Endothelial cell (in vitro differentiated cells): ENCODE data around the gene B3GNT2. TPM values are rescaled to one million over a fixed set of nuclear protein-coding genes. Genes with fewer than 3 reads are reported as not detected.
A peak's percentile ranks its signal among the peaks of the same experiment; 100 is the strongest.

Experiments used
- DNase-seq: peaks from one replicate; pipeline ENCODE4 v3.0.0; 2021; ENCODE audit warnings: low spot score
- H3K27ac Mint-ChIP-seq: one replicate; pipeline ENCODE4 v1.8.0; 2021; ENCODE audit warnings: mixed read lengths, inconsistent platforms; ENCODE audit not compliant: unreplicated experiment
- H3K27me3 Mint-ChIP-seq: one replicate; pipeline ENCODE4 v1.8.0; 2021; ENCODE audit warnings: mild to moderate bottlenecking, moderate library complexity, mixed read lengths, inconsistent platforms; ENCODE audit not compliant: unreplicated experiment
- H3K36me3 Mint-ChIP-seq: one replicate; pipeline ENCODE4 v1.8.0; 2021; ENCODE audit warnings: mild to moderate bottlenecking, low read depth, mixed read lengths, inconsistent platforms; ENCODE audit not compliant: unreplicated experiment
- H3K4me1 Mint-ChIP-seq: one replicate; pipeline ENCODE4 v1.8.0; 2021; ENCODE audit warnings: mild to moderate bottlenecking, mixed read lengths, inconsistent platforms; ENCODE audit not compliant: unreplicated experiment
- H3K4me3 Mint-ChIP-seq: one replicate; pipeline ENCODE4 v1.8.0; 2021; ENCODE audit warnings: mild to moderate bottlenecking, mixed read lengths, inconsistent platforms; ENCODE audit not compliant: unreplicated experiment
- H3K9me3 Mint-ChIP-seq: one replicate; pipeline ENCODE4 v1.8.0; 2021; ENCODE audit warnings: mixed read lengths, inconsistent platforms; ENCODE audit not compliant: unreplicated experiment
- total RNA-seq: library from RNA; stranded (reverse); fragmentation: NEBNext Ultra II Directional; extraction: Animal tissue kit (Norgen Biotek cat#: 25700); gene quantifications from one replicate; pipeline ENCODE4 v1.2.1, GENCODE V29; 2021; ENCODE audit not compliant: unreplicated experiment
- TF ChIP-seq, protein P1 (sequence below): fragments of 200-600 bp; sonication (generic); IDR thresholded peaks from one replicate; pipeline ENCODE4 v1.5.0; 2021; ENCODE audit warnings: antibody characterized with exemption; ENCODE audit not compliant: unreplicated experiment

Gene B3GNT2
- total RNA-seq, 1 donor from 2014 or later = 53.1 TPM

DNA sequence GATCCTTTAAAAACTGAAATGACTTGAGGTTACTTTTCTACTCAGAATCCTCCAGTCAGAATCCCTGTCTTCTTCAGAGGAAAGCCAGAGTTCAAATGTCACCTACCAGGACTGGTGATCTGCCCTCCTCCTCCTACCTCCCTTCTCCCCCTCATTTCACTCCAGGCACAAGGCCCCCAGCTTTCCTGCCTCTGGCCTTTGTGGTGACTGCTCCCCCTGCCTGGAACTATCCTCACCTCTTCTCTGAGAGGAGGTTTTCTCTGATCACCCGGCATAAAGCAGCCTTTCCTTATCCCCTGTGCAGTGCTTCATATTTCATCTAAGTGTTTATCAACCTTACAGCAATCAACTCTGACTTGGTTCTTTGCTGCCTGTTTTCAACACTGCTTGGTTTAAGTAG, 6.8 kb downstream of the B3GNT2 start:
- peaks cover 5% of the 10 kb centered on the region for H3K27me3 Mint-ChIP-seq

DNA sequence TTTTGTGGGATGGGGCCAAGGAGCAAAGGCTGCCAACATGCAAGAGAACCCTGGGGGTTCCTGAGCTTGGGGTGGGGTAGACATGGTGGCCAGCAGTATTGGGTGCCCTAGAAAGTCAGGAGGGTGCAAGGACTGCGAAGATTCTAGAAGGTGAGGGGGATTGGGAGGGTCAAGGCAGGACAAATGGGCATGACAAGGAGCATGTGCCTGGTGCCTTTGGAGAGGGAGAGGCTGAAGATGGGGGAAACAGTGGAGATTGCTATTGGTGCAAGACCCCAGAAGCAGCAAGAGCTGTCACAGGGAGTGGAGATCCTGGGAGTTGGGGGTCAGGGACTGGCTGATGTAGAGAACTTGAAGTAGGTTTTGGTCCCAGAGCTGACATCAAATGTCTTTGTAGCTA, 7.5 kb downstream of the B3GNT2 start:
- H3K9me3 Mint-ChIP-seq = no peaks in the 10 kb centered on the region
- H3K4me3 Mint-ChIP-seq = peak overlapping the region; percentile 5
- H3K27ac Mint-ChIP-seq = no peak overlapping the region
- peaks cover 5% of the 10 kb centered on the region for H3K36me3 Mint-ChIP-seq
- no peak for DNase-seq
- peaks cover 5% of the 10 kb centered on the region for H3K27me3 Mint-ChIP-seq
- TF ChIP-seq, protein P1, sequence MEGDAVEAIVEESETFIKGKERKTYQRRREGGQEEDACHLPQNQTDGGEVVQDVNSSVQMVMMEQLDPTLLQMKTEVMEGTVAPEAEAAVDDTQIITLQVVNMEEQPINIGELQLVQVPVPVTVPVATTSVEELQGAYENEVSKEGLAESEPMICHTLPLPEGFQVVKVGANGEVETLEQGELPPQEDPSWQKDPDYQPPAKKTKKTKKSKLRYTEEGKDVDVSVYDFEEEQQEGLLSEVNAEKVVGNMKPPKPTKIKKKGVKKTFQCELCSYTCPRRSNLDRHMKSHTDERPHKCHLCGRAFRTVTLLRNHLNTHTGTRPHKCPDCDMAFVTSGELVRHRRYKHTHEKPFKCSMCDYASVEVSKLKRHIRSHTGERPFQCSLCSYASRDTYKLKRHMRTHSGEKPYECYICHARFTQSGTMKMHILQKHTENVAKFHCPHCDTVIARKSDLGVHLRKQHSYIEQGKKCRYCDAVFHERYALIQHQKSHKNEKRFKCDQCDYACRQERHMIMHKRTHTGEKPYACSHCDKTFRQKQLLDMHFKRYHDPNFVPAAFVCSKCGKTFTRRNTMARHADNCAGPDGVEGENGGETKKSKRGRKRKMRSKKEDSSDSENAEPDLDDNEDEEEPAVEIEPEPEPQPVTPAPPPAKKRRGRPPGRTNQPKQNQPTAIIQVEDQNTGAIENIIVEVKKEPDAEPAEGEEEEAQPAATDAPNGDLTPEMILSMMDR = no peak
- peaks cover 61% of the 10 kb centered on the region for H3K4me1 Mint-ChIP-seq

More for the DNA sequence above, 6.8 kb downstream of the B3GNT2 start:
- peaks cover 61% of the 10 kb centered on the region for H3K4me1 Mint-ChIP-seq
- H3K36me3 Mint-ChIP-seq = peaks cover 10% of the 10 kb centered on the region
- TF ChIP-seq, protein P1 = no peak
- no peaks in the 10 kb centered on the region for H3K9me3 Mint-ChIP-seq
- no peak for DNase-seq
- H3K27ac Mint-ChIP-seq = peak overlapping the region; percentile 31
- peak overlapping the region; percentile 5 for H3K4me3 Mint-ChIP-seq

DNA sequence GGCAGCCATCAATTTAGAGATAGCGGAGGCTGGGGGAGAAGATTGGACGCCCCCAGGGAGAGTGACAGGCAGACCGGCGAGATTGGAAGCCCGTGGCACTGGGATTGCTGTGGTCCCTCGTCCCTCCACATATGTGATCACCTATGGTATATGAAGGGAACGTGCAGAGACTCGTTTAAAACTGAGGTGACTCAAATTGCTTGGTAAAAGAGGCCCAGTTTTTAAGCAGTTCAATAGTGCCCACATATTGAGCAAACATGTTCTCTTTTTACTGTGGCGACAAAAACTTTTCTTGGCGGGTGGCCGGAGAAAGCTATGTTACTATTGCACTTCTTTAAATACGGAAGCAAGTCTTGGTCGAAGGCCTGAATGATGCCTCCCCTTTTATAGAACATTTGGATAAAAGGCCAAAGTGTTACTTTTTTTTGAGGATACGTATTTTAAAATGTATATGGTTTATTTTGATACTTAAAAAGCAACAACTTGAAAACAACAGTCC, 9.1 kb downstream of the B3GNT2 start:
- no peak for DNase-seq
- Mint-ChIP-seq H3K27me3 (peaks cover 4% of the 10 kb centered on the region), H3K36me3 (peaks cover 5% of the 10 kb centered on the region), H3K4me3 (no peak overlapping the region), H3K27ac (no peak overlapping the region), H3K9me3 (no peaks in the 10 kb centered on the region), H3K4me1 (peaks cover 59% of the 10 kb centered on the region)
- TF ChIP-seq, protein P1 = no peak

DNA sequence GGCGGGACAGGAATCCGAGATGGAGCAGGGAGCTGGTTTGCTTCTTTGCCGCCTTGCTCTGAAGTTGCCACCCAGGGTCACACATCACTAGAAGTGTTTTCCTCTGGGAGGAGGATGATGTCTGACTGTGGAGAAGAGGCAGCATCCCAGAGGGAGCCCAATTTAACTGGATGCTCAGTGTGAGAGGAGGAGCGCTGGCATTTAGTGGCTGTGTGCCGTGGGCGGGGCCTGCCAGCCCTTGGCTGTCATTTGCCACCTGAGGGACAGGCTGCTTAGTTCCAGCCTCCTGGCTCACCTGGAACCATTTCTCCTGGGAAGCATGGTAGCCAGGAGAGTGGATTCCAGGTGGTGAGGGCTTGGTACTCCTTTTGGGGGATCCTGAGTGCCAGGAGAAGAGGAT, 9.6 kb downstream of the B3GNT2 start:
- H3K9me3 Mint-ChIP-seq = no peaks in the 10 kb centered on the region
- peaks cover 57% of the 10 kb centered on the region for H3K4me1 Mint-ChIP-seq
- H3K36me3 Mint-ChIP-seq = peaks cover 5% of the 10 kb centered on the region
- TF ChIP-seq, protein P1 = no peak
- H3K27ac Mint-ChIP-seq = no peak overlapping the region
- peaks cover 4% of the 10 kb centered on the region for H3K27me3 Mint-ChIP-seq
- DNase-seq = no peak
- H3K4me3 Mint-ChIP-seq = no peak overlapping the region

DNA sequence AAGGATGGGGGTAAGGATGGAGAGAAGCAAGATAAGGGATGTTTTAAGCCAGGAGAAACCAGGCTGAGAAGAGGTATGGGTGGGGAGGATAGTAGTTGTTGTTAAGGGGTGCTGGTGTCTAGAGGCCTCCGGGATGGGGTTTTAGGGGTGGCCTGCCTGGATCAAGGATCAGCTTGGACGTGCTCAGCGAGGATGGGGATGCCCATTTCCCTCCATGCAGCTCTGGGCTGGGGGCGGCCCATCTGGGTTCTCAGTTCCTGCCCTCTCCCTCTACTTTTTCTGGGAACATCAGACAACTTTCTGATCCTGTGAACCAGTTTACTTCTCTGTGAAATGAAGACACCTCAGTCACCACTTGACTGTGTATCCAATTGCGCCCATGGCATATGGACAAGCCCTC, 10.1 kb downstream of the B3GNT2 start:
- TF ChIP-seq, protein P1 = no peak
- Mint-ChIP-seq H3K27me3 (peaks cover 4% of the 10 kb centered on the region), H3K36me3 (peaks cover 5% of the 10 kb centered on the region), H3K4me1 (peaks cover 54% of the 10 kb centered on the region), H3K4me3 (no peak overlapping the region), H3K9me3 (no peaks in the 10 kb centered on the region), H3K27ac (no peak overlapping the region)
- no peak for DNase-seq
